Endothelial cell of umbilical vein (primary cell): Measurements from ENCODE around the gene LHFPL6.

ENCODE experiments used
- EZH2 ChIP-seq: IDR thresholded peaks from 2 replicates; pipeline ENCODE4 v1.6.1; 2012; ENCODE audit warnings: borderline replicate concordance, low read depth, mild to moderate bottlenecking, moderate library complexity, low read length, inconsistent platforms; ENCODE audit not compliant: severe bottlenecking
- POLR2A ChIP-seq: IDR thresholded peaks from 2 replicates; pipeline ENCODE4 v1.6.1; 2012; ENCODE audit warnings: low read depth, mild to moderate bottlenecking, control low read depth, low read length
- TF ChIP-seq, protein P1 (sequence below), 2 donors: IDR thresholded peaks; 1 replicate in 1 of 2; 2 replicates in 1 of 2; pipeline ENCODE4 v1.5.1; 2011; ENCODE audit warnings: low read length in 2 of 2, mild to moderate bottlenecking in 2 of 2, moderate library complexity in 2 of 2, control low read depth in 1 of 2, inconsistent platforms in 1 of 2, low read depth in 1 of 2; ENCODE audit not compliant: insufficient read depth in 1 of 2; ENCODE audit errors: extremely low read depth in 1 of 2

DNA sequence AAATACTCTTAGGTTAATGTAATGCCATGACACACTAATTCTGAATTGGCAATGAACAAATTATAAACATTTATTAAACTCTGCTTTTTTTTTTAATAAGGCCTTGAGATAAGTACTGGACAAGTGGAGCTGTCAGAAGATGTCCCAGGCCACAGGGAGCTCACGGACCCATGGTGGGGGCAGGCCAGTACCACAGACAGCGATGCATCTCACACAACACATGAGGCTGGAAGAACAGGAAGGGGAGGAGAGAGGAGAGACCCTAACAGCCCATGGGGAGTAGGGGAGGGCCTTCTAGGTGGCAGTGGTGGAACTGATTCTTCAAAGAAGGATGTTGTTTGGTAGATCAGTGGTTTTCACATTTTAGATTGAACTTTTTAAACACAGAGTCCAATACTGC, 128.4 kb downstream of the LHFPL6 start:
- TF ChIP-seq, protein P1, sequence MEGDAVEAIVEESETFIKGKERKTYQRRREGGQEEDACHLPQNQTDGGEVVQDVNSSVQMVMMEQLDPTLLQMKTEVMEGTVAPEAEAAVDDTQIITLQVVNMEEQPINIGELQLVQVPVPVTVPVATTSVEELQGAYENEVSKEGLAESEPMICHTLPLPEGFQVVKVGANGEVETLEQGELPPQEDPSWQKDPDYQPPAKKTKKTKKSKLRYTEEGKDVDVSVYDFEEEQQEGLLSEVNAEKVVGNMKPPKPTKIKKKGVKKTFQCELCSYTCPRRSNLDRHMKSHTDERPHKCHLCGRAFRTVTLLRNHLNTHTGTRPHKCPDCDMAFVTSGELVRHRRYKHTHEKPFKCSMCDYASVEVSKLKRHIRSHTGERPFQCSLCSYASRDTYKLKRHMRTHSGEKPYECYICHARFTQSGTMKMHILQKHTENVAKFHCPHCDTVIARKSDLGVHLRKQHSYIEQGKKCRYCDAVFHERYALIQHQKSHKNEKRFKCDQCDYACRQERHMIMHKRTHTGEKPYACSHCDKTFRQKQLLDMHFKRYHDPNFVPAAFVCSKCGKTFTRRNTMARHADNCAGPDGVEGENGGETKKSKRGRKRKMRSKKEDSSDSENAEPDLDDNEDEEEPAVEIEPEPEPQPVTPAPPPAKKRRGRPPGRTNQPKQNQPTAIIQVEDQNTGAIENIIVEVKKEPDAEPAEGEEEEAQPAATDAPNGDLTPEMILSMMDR (IDR thresholded peaks at IDR 0.05; ENCODE audit: extremely low read depth in 1 of 2, insufficient read depth in 1 of 2, low read depth in 1 of 2, low read length in 2 of 2): no peak
- TF ChIP-seq POLR2A (no peak), EZH2 (no peak)
